ENCODE measurements around the gene GATA1. TPM values are rescaled to one million over a fixed set of nuclear protein-coding genes. Genes with fewer than 3 reads are reported as not detected.

The GATA1 gene
- total and polyA plus RNA-seq, 2 donors, result 0.34 TPM; not detected in 1

DNA sequence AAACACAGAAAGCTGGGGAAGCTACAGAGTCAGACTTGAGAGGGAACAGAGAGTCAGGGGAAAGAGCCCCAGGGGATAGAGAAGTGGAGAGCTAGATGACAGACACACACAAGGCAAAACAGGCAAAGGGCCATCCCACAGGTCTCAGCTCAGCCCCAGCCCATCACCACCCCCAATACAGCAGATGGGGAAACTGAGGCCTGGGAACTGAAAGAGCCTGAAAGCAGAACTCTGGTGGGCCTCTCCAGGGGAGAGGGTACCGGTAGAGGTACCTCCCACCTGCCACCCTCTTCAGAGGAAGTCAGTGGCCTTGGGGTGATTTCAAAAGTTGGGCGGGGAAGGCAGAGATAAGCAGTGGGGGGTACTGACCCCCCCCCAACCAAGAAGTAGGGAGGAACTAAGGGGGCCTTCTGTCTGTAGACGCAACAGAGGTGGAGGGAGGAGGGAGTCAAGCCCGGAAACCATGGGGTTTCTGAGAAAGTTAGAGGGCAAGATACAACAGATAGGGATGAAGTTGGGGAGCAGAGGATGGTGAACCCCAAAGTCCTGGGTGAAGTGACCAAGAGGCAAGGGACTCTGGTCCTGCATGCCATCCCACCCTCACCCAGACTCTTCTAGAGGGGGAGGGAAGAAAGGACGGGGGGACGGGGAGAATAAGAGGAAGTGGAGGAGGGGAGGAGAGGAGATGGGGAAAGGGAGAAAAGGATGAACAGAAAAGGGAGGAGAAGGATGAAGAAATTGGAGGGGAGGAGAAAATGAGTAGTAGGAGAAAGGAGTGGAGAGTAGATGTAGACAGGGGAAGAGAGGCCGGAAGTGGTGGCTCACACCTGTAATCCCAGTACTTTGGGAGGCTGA, 3.2 kb downstream of the GATA1 start:
- Histone ChIP-seq H3K27ac (ENCODE audit: low read depth) (no peak overlapping the region), H3K4me1 (ENCODE audit: insufficient read depth) (no peaks in the 10 kb centered on the region), H3K36me3 (ENCODE audit: insufficient read depth) (no peaks in the 10 kb centered on the region), H3K4me3 (ENCODE audit: low read depth, low read length) (no peak overlapping the region)
- WGBS, result 60% methylated on average over 7 of the region's 7 CpGs
- no peak for DNase-seq (ENCODE audit: extremely low spot score)

DNA sequence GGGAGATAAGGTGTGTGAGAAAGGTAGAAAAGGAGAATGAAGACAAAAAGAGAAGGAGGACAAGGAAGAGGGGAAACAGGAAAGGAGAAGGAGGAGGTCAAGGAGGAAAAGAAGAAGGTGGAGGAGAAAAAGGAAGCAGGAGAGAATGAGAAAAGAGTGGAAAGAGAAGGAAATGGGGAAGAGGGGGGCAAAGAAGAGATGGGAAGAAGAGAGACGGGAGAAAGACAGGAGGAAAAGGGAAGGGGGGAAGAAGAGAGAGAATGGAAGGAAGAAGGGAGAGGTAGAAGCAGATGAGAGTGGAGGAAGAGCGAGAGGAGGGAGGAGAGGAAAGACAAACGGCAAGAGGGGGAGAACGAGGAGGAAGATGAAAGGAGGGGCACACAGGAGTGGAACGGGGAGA, 4.1 kb downstream of the GATA1 start:
- WGBS, result 52% methylated on average over 5 of the region's 5 CpGs

DNA sequence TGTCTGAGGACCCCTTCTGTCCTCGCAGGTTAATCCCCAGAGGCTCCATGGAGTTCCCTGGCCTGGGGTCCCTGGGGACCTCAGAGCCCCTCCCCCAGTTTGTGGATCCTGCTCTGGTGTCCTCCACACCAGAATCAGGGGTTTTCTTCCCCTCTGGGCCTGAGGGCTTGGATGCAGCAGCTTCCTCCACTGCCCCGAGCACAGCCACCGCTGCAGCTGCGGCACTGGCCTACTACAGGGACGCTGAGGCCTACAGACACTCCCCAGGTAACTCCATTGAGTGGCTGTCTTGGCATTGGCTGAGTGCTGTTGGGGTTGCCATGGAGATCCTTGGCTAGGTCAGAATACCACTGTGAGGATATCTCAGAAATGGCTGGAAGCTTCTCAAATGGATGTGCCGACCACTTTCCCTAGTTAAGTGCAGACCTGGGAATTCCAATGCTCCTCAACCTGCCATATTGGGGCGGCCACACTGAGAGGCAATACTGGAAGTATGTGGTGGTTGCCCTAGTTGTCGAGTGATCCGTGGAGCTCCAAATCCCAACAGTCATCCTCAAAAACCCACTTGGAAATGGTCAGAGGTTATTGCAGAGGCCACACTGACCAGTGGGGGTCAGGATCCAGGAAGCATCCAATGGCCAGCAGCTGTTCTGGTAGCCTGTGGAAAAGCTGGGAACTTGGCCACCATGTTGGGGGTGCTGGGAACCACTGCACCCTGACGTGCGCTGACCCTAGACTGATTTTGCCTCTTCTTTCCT, 4.9 kb downstream of the GATA1 start:
- Histone ChIP-seq H3K4me3 (ENCODE audit: low read depth, low read length) (no peak overlapping the region), H3K36me3 (ENCODE audit: insufficient read depth) (no peaks in the 10 kb centered on the region), H3K4me1 (ENCODE audit: insufficient read depth) (no peaks in the 10 kb centered on the region), H3K27ac (ENCODE audit: low read depth) (no peak overlapping the region)
- no peak for DNase-seq (ENCODE audit: extremely low spot score)
- 89% methylated on average over 11 of the region's 11 CpGs for WGBS

More for the DNA sequence above, 4.1 kb downstream of the GATA1 start:
- Histone ChIP-seq H3K27ac (ENCODE audit: low read depth) (no peak overlapping the region), H3K4me1 (ENCODE audit: insufficient read depth) (no peaks in the 10 kb centered on the region), H3K4me3 (ENCODE audit: low read depth, low read length) (no peak overlapping the region), H3K36me3 (ENCODE audit: insufficient read depth) (no peaks in the 10 kb centered on the region)
- DNase-seq (ENCODE audit: extremely low spot score), result no peak

DNA sequence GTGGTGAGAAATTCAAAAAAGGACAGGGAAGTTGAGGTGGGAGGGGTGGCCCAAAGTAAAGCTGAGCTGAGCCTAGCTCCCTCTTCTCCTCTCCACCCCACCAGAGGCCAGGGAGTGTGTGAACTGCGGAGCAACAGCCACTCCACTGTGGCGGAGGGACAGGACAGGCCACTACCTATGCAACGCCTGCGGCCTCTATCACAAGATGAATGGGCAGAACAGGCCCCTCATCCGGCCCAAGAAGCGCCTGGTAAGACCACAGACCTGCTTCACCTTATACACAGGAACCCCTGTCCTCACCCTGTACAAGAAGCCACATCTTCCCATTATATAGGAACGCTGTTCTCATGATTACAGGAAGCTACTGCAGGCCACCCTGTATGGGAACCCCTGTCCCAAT, 5.8 kb downstream of the GATA1 start:
- no peaks in the 10 kb centered on the region for H3K4me1 ChIP-seq (ENCODE audit: insufficient read depth)
- no peak overlapping the region for H3K4me3 ChIP-seq (ENCODE audit: low read depth, low read length)
- H3K27ac ChIP-seq (ENCODE audit: low read depth), result no peak overlapping the region
- WGBS, result 92% methylated on average over 7 of the region's 7 CpGs
- no peaks in the 10 kb centered on the region for H3K36me3 ChIP-seq (ENCODE audit: insufficient read depth)
- DNase-seq (ENCODE audit: extremely low spot score), result no peak

DNA sequence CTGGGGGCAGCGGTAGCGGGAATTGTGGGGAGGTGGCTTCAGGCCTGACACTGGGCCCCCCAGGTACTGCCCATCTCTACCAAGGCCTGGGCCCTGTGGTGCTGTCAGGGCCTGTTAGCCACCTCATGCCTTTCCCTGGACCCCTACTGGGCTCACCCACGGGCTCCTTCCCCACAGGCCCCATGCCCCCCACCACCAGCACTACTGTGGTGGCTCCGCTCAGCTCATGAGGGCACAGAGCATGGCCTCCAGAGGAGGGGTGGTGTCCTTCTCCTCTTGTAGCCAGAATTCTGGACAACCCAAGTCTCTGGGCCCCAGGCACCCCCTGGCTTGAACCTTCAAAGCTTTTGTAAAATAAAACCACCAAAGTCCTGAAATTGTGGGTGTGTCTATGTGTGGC, 7.5 kb downstream of the GATA1 start:
- H3K27ac ChIP-seq (ENCODE audit: low read depth), result no peak overlapping the region
- H3K4me3 ChIP-seq (ENCODE audit: low read depth, low read length), result no peak overlapping the region
- no peaks in the 10 kb centered on the region for H3K36me3 ChIP-seq (ENCODE audit: insufficient read depth)
- no peak for DNase-seq (ENCODE audit: extremely low spot score)
- no peaks in the 10 kb centered on the region for H3K4me1 ChIP-seq (ENCODE audit: insufficient read depth)
- WGBS, result 85% methylated on average over 4 of the region's 4 CpGs

DNA sequence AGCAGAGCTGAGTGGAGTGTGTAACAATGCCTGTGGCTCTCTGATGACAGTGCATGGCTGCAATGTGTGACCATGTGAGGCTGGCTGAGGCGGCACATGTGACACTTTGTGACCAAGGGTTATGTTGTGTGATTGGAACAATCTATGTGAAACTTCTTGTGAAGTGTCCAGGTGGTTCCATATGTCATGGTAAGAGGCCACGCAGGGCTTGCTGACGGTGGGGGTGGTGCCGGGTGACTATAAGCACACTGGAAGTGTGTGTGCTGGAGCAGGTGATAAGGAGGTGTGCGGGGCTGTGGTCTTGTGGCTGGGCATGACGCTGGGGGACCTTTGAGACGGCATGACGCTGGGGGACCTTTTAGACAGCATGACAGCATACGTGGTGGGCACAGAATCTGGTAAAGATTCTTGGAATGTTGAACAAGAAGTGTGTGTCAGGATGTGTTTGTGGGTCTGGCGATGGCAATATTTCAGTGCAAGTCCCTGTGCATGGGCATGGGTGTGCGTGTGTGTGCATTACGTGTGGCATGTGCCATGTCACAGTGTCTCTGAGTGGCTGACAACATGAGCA, 8.0 kb downstream of the GATA1 start:
- Histone ChIP-seq H3K27ac (ENCODE audit: low read depth) (no peak overlapping the region), H3K36me3 (ENCODE audit: insufficient read depth) (no peaks in the 10 kb centered on the region), H3K4me3 (ENCODE audit: low read depth, low read length) (no peak overlapping the region), H3K4me1 (ENCODE audit: insufficient read depth) (no peaks in the 10 kb centered on the region)
- DNase-seq (ENCODE audit: extremely low spot score), result no peak
- WGBS, result 86% methylated on average over 12 of the region's 12 CpGs

DNA sequence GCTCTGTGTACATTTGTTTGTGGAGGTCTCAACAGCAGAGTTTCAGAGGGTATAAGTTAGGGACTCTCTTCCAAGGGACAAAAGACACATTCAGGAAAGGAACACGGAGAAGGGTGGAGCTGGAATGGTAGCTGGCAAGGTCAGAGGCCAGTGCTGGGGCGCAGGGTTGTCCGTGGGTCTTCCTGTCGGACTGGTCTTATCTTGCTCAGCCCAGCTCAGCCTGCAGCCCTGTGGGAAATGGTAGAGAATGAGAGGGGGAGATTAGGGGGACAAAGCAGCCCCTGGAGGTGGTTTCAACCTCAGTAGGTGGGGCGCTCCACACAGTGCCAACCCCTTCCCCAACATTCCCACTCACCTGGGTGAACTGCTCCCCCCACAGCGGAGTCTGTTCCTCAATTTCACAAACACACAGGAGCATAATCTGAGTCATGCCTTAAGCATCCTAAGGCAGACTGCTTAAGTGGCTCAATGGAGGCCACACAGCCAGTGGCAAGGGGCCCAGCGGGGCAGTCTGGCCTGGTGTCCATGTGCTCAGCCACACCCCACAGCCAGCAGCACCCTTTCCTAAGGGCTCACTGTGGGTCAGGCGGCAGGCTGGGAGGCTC, 8.6 kb downstream of the GATA1 start:
- no peak overlapping the region for H3K4me3 ChIP-seq (ENCODE audit: low read depth, low read length)
- no peak overlapping the region for H3K27ac ChIP-seq (ENCODE audit: low read depth)
- H3K4me1 ChIP-seq (ENCODE audit: insufficient read depth), result no peaks in the 10 kb centered on the region
- WGBS, result 59% methylated on average over 8 of the region's 8 CpGs
- DNase-seq (ENCODE audit: extremely low spot score), result no peak
- no peaks in the 10 kb centered on the region for H3K36me3 ChIP-seq (ENCODE audit: insufficient read depth)

DNA sequence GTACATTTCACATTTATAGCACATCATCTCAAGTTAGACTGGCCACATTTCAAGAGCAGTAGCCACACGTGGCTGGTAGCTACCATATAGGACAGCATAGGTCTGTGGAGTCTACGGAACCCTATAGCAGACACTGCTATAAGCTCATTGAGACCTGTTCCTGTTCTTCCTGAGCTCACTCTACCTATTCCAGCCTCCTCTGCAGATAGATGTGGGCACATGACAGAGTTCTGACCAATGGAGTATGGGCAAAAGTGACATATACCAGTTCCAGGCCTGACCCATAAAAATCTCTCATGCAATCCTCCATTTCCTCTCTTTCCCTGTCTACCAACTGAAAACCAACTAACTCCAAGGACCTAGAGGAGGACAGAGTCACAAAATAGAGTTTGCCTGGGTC, 11.9 kb downstream of the GATA1 start:
- H3K36me3 ChIP-seq (ENCODE audit: insufficient read depth), result no peaks in the 10 kb centered on the region
- 76% methylated on average over 2 of the region's 2 CpGs for WGBS
- H3K27ac ChIP-seq (ENCODE audit: low read depth), result no peak overlapping the region
- DNase-seq (ENCODE audit: extremely low spot score), result no peak
- H3K4me3 ChIP-seq (ENCODE audit: low read depth, low read length), result no peak overlapping the region
- no peaks in the 10 kb centered on the region for H3K4me1 ChIP-seq (ENCODE audit: insufficient read depth)

DNA sequence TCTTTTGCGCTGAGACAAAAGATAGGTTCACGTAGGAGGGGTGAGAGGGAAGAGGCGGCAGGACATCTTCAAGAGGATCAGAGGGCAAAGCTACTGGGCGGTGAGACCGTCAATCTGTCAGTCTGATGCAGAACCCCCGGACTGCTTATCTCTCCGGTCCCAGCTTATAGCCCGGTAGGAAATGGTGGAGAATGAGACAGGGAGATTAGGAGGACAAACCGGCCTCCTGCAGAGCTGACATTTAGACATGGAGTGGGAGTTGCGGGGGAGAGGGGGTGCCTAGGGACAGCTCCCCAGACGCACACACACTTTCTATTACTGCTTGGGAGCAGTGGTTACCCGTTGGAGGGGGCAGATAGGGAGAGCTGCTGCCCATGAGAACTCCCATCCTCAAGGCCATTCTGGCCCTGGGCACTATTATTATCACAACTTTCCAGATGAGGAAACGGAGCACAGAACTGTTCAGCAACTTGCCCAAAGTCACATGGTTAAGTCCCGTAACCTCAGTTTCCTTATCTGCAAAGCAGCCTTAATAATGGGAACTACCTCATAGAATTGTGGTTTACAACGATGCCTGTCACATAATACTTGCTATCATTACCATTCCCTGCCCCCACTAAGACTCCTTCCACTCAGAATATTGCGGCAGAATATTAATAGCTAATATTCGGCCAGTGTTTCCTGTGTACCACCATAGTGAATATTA, 14.3 kb downstream of the GATA1 start:
- 21% methylated on average over 17 of the region's 17 CpGs for WGBS
- H3K27ac ChIP-seq (ENCODE audit: low read depth), result no peak overlapping the region
- no peak for DNase-seq (ENCODE audit: extremely low spot score)

DNA sequence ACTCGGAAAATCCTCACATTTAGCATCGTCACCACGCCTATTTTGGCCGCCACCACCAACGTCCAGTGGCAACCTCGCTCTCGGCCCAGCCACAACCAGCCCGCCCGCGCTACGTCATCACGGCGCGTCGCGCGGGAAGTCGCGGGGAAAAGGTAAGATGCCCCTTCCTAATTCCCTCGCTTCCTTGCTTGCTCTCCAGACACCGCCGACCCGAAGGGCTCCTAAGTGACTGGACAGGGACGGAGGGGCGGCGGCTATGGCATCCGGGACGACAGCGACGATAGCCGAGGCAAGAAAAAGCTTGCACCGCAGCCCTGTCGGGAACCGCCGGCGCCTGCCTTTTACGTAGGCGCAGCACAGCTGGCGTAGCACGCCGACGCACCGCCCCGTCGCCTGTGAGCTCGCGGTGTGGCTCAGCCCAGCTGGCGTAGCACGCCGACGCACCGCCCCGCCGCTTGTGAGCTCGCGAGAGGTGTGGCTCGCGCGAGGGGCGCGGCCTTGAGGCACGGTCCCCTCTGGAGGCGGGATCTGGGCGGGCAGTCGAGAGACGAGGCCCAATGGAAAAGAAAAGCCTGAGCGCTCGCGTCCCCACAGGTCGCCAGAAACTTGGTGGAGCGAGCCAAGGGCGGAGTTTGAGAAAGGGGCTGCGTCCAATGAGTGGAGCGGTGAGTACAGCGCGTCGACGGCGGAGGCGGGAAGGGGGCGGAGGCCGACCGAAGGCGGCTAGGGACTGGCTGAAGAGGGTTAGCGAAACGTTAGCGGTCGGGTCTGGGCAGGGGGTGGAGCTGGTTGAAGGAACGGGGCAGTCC, 15.1 kb downstream of the GATA1 start, which contains the start of gene HDAC6:
TSS of gene HDAC6 (plus strand) at position 788 of the 809 bp plus-strand sequence. CDS start 626 bp downstream, outside the sequence.
- H3K27ac ChIP-seq (ENCODE audit: low read depth), result peak within 1 kb of the TSS; percentile 97

More for the DNA sequence above, 14.3 kb downstream of the GATA1 start:
- Histone ChIP-seq H3K36me3 (ENCODE audit: insufficient read depth) (no peaks in the 10 kb centered on the region), H3K4me3 (ENCODE audit: low read depth, low read length) (peak overlapping the region; percentile 47), H3K4me1 (ENCODE audit: insufficient read depth) (no peaks in the 10 kb centered on the region)

DNA sequence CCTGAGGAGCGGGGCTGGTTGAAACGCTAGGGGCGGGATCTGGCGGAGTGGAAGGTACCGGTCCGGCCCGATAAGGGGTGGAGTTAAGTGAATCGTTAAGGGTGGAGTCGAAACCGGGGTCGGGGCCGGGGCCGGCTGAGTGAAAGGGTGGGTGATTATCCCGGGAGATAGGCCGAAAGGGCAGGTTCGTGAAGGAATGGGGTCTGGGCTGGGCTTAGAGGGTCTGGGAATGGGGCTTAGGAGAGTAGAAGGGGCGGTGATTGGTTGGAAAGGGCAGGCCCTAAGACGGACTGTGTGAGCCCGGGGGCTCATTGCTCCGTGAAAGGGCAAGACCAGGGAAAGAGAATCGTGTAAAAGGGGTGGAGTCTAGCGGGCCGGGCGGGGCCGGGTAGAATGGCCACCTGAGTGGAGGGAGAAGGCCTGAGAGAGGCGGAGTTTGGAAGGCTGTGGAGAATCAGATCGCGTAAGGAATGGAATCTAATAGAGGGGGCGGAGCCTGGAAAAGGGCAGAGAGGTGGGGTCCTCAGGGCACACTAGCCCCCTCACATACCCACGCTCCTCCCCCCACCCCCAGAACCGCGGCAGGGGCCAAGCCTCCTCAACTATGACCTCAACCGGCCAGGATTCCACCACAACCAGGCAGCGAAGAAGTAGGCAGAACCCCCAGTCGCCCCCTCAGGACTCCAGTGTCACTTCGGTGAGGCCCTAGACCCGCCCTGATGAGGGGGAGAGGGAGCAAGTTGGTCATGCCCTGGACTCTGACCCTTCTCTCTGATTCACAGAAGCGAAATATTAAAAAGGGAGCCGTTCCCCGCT, 15.9 kb downstream of the GATA1 start:
- WGBS, result 3% methylated on average over 40 of the region's 40 CpGs

More for the DNA sequence above, 15.1 kb downstream of the GATA1 start, which contains the start of gene HDAC6:
- DNase-seq (ENCODE audit: extremely low spot score), result peak; percentile 91
- under 1% methylated on average over 89 of the region's 89 CpGs for WGBS
- H3K4me1 ChIP-seq (ENCODE audit: insufficient read depth), result no peaks in the 10 kb centered on the region
- H3K36me3 ChIP-seq (ENCODE audit: insufficient read depth), result no peaks in the 10 kb centered on the region
- peak within 1 kb of the TSS; percentile 47 for H3K4me3 ChIP-seq (ENCODE audit: low read depth, low read length)

DNA sequence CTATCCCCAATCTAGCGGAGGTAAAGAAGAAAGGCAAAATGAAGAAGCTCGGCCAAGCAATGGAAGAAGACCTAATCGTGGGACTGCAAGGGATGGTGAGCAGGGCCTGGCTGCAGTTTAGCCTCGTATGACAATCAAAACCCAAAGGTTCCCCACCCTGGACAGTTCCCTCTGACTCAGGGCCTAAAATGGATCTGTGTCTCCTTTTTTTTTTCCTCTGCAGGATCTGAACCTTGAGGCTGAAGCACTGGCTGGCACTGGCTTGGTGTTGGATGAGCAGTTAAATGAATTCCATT, 16.5 kb downstream of the GATA1 start:
- Histone ChIP-seq H3K27ac (ENCODE audit: low read depth) (no peak overlapping the region), H3K4me3 (ENCODE audit: low read depth, low read length) (no peak overlapping the region), H3K4me1 (ENCODE audit: insufficient read depth) (no peaks in the 10 kb centered on the region), H3K36me3 (ENCODE audit: insufficient read depth) (no peaks in the 10 kb centered on the region)
- DNase-seq (ENCODE audit: extremely low spot score), result no peak
- 46% methylated on average over 4 of the region's 4 CpGs for WGBS

More for the DNA sequence above, 15.9 kb downstream of the GATA1 start:
- H3K36me3 ChIP-seq (ENCODE audit: insufficient read depth), result no peaks in the 10 kb centered on the region
- peak overlapping the region; percentile 44 for H3K4me3 ChIP-seq (ENCODE audit: low read depth, low read length)
- H3K27ac ChIP-seq (ENCODE audit: low read depth), result peak overlapping the region; percentile 97
- no peaks in the 10 kb centered on the region for H3K4me1 ChIP-seq (ENCODE audit: insufficient read depth)
- DNase-seq (ENCODE audit: extremely low spot score), result peak; percentile 47
